Glutamatergic neuron (in vitro differentiated cells): ENCODE results near the gene FOXO4. TPM values are rescaled to one million over a fixed set of nuclear protein-coding genes. Genes with fewer than 3 reads are reported as not detected.
"Not testable (repeated sequence)": the region's sequence is repeated elsewhere in the genome, so short reads cannot be mapped to it uniquely, and the experiment has no call there.

ENCODE experiments used
- DNase-seq: peaks from one replicate; pipeline ENCODE4 v3.0.0; 2022
- H3K27ac Mint-ChIP-seq: one replicate; pipeline ENCODE4 v1.8.0; 2020; ENCODE audit warnings: mild to moderate bottlenecking, mixed read lengths, inconsistent platforms; ENCODE audit not compliant: unreplicated experiment
- H3K27me3 Mint-ChIP-seq: one replicate; pipeline ENCODE4 v1.8.0; 2020; ENCODE audit warnings: mild to moderate bottlenecking, moderate library complexity, mixed read lengths, inconsistent platforms; ENCODE audit not compliant: unreplicated experiment
- H3K36me3 Mint-ChIP-seq: one replicate; pipeline ENCODE4 v1.8.0; 2020; ENCODE audit warnings: mild to moderate bottlenecking, mixed read lengths, inconsistent platforms; ENCODE audit not compliant: unreplicated experiment
- H3K4me1 Mint-ChIP-seq: one replicate; pipeline ENCODE4 v1.8.0; 2020; ENCODE audit warnings: mild to moderate bottlenecking, low read depth, mixed read lengths, inconsistent platforms; ENCODE audit not compliant: unreplicated experiment
- H3K4me3 Mint-ChIP-seq: one replicate; pipeline ENCODE4 v1.8.0; 2020; ENCODE audit warnings: mild to moderate bottlenecking, mixed read lengths, inconsistent platforms; ENCODE audit not compliant: unreplicated experiment
- H3K9me3 Mint-ChIP-seq: one replicate; pipeline ENCODE4 v1.8.0; 2020; ENCODE audit warnings: mild to moderate bottlenecking, moderate library complexity, mixed read lengths, inconsistent platforms; ENCODE audit not compliant: unreplicated experiment
- CTCF ChIP-seq: fragments of 200-600 bp; sonication (generic); IDR thresholded peaks from one replicate; pipeline ENCODE4 v1.5.0; 2021; ENCODE audit not compliant: partially characterized antibody, unreplicated experiment
- long read RNA-seq: library from polyadenylated mRNA; unstranded; transcript quantifications from one replicate; pipeline ENCODE4 v2.0.0, GENCODE V29; 2020; ENCODE audit not compliant: unreplicated experiment
- total RNA-seq: library from RNA; stranded (reverse); fragmentation: NEBNext Ultra II Directional; extraction: Animal tissue kit (Norgen Biotek cat#: 25700); gene quantifications from one replicate; pipeline ENCODE4 v1.2.1, GENCODE V29; 2021; ENCODE audit not compliant: unreplicated experiment

Gene FOXO4
- 20.2 TPM for total RNA-seq
- long read RNA-seq = 0 reads

GRCh38 chrX:71095555-71095980 lies at the start of gene FOXO4:
Gene FOXO4, plus strand, starts transcription at chrX:71095851. Its CDS starts 678 bp downstream, at chrX:71096529.
- Mint-ChIP-seq H3K27ac (peak within 1 kb of the TSS; percentile 22), H3K4me1 (peaks cover 9% of the 10 kb centered on the region), H3K4me3 (peak within 1 kb of the TSS; percentile 93), H3K9me3 (peaks cover 9% of the 10 kb centered on the region), H3K36me3 (no peaks in the 10 kb centered on the region), H3K27me3 (no peaks in the 10 kb centered on the region)
- no peak for TF ChIP-seq CTCF
- peak; percentile 88 for DNase-seq

- H3K36me3 Mint-ChIP-seq, H3K4me1 Mint-ChIP-seq, H3K4me3 Mint-ChIP-seq, H3K9me3 Mint-ChIP-seq, DNase-seq, H3K27me3 Mint-ChIP-seq, H3K27ac Mint-ChIP-seq: not testable (repeated sequence)
Measured at GRCh38 chrX:71047891-71048290, 47.8 kb upstream of the FOXO4 start.

- Mint-ChIP-seq H3K36me3 (no peaks in the 10 kb centered on the region), H3K4me3 (no peak overlapping the region), H3K4me1 (peaks cover 4% of the 10 kb centered on the region), H3K27me3 (no peaks in the 10 kb centered on the region), H3K27ac (no peak overlapping the region), H3K9me3 (no peaks in the 10 kb centered on the region)
- TF ChIP-seq CTCF = no peak
- DNase-seq = no peak
Measured at GRCh38 chrX:71052721-71053120, 42.9 kb upstream of the FOXO4 start.

GRCh38 chrX:71053217-71053621 lies 42.4 kb upstream of the FOXO4 start:
- peak overlapping the region; percentile 71 for H3K4me3 Mint-ChIP-seq
- H3K27me3 Mint-ChIP-seq = no peaks in the 10 kb centered on the region
- DNase-seq = peak; percentile 54
- no peak overlapping the region for H3K27ac Mint-ChIP-seq
- TF ChIP-seq CTCF = no peak
- no peaks in the 10 kb centered on the region for H3K36me3 Mint-ChIP-seq
- peaks cover 4% of the 10 kb centered on the region for H3K4me1 Mint-ChIP-seq
- H3K9me3 Mint-ChIP-seq = no peaks in the 10 kb centered on the region

GRCh38 chrX:71056867-71057266 lies 38.8 kb upstream of the FOXO4 start:
- no peak for TF ChIP-seq CTCF
- H3K36me3 Mint-ChIP-seq = no peaks in the 10 kb centered on the region
- no peak overlapping the region for H3K4me3 Mint-ChIP-seq
- DNase-seq = no peak
- H3K4me1 Mint-ChIP-seq = peaks cover 4% of the 10 kb centered on the region
- H3K9me3 Mint-ChIP-seq = peaks cover 2% of the 10 kb centered on the region
- H3K27me3 Mint-ChIP-seq = no peaks in the 10 kb centered on the region
- no peak overlapping the region for H3K27ac Mint-ChIP-seq
